ENCODE data around the gene GSTT4.

- no peak for TF ChIP-seq EP300 (IDR thresholded peaks at IDR 0.05; ENCODE audit: low read depth)
- TF ChIP-seq CTCF (IDR thresholded peaks at IDR 0.05) = no peak
- no peak for TF ChIP-seq POLR2A (IDR thresholded peaks at IDR 0.05)
Measured at GRCh38 chr22:24016156-24016555, 10.9 kb upstream of the GSTT4 start.

All from transverse colon (tissue), 3 donors.